ENCODE results near the gene ZNF350. TPM values are rescaled to one million over a fixed set of nuclear protein-coding genes. Genes with fewer than 3 reads are reported as not detected.

The ZNF350 gene
- total RNA-seq, 1 experiment from 2014 or later, result 1.9 TPM

Other genes with a start within 250 kb of the ZNF350 start
- gene FPR1, start 235.0 kb downstream of the ZNF350 start, total RNA-seq (2014; rRNA removed; shearing (Covaris generic)), result not detected in 2 replicates
- gene FPR2, start 225.7 kb downstream of the ZNF350 start, total RNA-seq (2014; rRNA removed; shearing (Covaris generic)), result not detected in 2 replicates
- not detected in 2 replicates for gene FPR3, start 191.7 kb downstream of the ZNF350 start, total RNA-seq (2014; rRNA removed; shearing (Covaris generic))
- 0.99 and 1.1 TPM in 2 replicates for gene ZNF577, start 98.9 kb downstream of the ZNF350 start, total RNA-seq (2014; rRNA removed; shearing (Covaris generic))
- 0.64 and 1.8 TPM in 2 replicates for gene ZNF649, start 81.8 kb downstream of the ZNF350 start, total RNA-seq (2014; rRNA removed; shearing (Covaris generic))
- gene ZNF613, start 59.4 kb downstream of the ZNF350 start, total RNA-seq (2014; rRNA removed; shearing (Covaris generic)), result 1.3 and 2.8 TPM in 2 replicates
- gene ZNF615, start 21.4 kb upstream of the ZNF350 start, total RNA-seq (2014; rRNA removed; shearing (Covaris generic)), result 0.41 and 1.4 TPM in 2 replicates
- gene ZNF614, start 41.5 kb upstream of the ZNF350 start, total RNA-seq (2014; rRNA removed; shearing (Covaris generic)), result 6.0 and 7.4 TPM in 2 replicates
- 4.9 and 5.3 TPM in 2 replicates for gene ZNF432, start 62.0 kb upstream of the ZNF350 start, total RNA-seq (2014; rRNA removed; shearing (Covaris generic))
- gene ZNF841, start 108.9 kb upstream of the ZNF350 start, total RNA-seq (2014; rRNA removed; shearing (Covaris generic)), result 6.7 and 8.7 TPM in 2 replicates
- gene ZNF616, start 153.1 kb upstream of the ZNF350 start, total RNA-seq (2014; rRNA removed; shearing (Covaris generic)), result 0.50 and 0.81 TPM in 2 replicates
- 0.10 and 1.6 TPM in 2 replicates for gene ZNF836, start 184.8 kb upstream of the ZNF350 start, total RNA-seq (2014; rRNA removed; shearing (Covaris generic))
- gene PPP2R1A, start 203.2 kb upstream of the ZNF350 start, total RNA-seq (2014; rRNA removed; shearing (Covaris generic)), result 430 and 450 TPM in 2 replicates